ENCODE results near the gene SHC4. TPM values are rescaled to one million over a fixed set of nuclear protein-coding genes. Genes with fewer than 3 reads are reported as not detected.

SHC4 gene
- total RNA-seq, 1 experiment from 2014 or later: 1.8 TPM

DNA sequence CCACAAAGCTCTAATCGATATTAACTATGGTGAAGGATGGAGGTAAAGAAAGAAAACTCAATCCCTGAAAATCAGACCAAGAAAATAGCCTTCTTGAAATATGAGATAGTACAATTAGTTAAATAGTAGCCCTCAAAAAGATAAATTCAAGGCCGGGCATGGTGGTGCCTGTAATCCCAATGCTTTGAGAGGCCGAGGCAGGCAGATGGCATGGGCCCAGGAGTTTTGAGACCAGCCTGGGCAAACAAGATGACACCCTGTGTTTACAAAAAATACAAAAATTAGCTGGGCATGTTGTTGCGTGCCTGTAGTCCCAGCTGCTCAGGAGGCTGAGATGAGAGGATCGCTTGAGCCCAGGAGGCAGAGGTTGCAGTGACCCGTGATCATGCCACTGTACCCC, 121.2 kb downstream of the SHC4 start:
- no peak for DNase-seq
- Histone ChIP-seq H3K4me1 (no peaks in the 10 kb centered on the region), H3K36me3 (no peaks in the 10 kb centered on the region), H3K4me3 (no peak overlapping the region), H3K9me3 (replicated peaks) (no peaks in the 10 kb centered on the region), H3K27ac (no peak overlapping the region), H3K27me3 (no peaks in the 10 kb centered on the region)

DNA sequence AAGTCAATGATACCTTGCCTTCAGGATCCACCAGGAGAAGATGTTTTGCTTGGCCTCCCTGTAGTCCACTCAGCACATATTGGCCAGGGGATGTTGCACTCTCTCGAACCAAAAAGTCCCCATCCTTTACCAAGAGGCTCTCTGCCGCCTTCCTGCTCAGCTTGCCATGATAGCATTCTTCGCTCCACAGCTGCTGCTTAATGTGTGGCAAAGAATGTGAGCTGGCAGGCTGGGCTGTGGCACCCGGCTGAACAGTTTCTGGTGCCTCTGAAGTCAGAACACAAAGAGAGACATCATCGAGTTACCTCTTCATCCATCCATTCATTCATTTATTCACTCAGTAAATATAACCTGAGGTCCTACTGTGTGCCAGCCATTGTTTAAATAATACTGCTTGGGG, 129.0 kb downstream of the SHC4 start:
- H3K9me3 ChIP-seq (replicated peaks): no peaks in the 10 kb centered on the region; the same call in 1 of the 2 replicates
- H3K4me1 ChIP-seq: no peaks in the 10 kb centered on the region
- no peak for DNase-seq
- no peak overlapping the region for H3K4me3 ChIP-seq
- no peaks in the 10 kb centered on the region for H3K36me3 ChIP-seq
- no peak overlapping the region for H3K27ac ChIP-seq
- no peaks in the 10 kb centered on the region for H3K27me3 ChIP-seq

DNA sequence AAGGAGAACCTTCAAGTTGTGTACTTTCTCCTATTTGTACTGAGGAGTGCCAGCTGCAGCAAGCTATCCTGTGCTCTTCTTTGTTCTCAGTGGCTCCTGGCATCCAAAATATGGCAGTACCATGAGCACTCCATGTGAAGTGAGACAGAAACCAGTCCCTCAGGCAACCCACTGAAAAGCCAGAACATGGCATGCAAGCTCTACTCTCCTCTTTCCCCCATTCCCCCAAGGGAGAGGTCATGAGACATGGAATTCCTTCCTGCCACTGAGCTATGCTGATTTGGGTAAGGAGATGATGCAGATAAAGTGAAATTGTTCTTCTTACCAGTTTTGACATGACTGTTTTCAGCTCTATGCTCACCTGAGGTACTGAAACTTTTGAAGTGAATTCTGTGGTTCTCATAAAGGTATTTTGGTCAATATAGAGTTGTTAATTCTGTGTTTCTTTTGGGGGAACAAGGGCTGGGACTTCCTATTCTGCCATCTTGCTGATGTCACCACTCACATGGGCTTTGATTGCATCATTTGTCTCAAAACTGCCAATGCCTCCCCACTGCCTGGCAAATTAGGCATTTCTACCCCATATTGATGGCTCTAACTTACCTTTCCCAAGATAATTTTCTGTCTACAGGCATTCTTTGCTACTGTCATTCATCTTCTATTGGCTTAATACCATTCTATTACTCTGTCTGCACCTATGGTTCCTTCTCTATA, 130.0 kb downstream of the SHC4 start:
- Histone ChIP-seq H3K4me1 (no peaks in the 10 kb centered on the region), H3K9me3 (replicated peaks) (no peaks in the 10 kb centered on the region; the same call in 1 of the 2 replicates), H3K27me3 (no peaks in the 10 kb centered on the region), H3K27ac (no peak overlapping the region), H3K36me3 (no peaks in the 10 kb centered on the region), H3K4me3 (no peak overlapping the region)
- DNase-seq: no peak

DNA sequence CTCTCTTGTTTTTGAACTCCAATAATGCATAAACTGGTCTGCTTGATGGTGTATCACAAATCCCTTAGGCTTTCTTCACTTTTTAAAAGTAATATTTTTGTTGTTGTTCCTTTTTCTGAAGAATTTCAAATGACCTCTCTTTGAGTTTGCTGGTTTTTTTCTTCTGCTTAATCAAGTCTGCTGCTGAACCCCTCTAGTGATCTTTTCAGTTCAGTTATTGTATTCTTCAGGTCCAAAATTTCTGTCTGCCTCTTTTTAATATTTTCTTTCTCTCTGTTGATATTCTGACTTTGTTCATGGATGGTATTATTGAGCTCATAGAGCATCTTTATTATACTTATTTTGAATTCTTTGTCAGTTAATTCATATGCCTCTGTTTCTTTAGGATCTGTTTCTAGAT, 131.1 kb downstream of the SHC4 start:
- Histone ChIP-seq H3K9me3 (replicated peaks) (no peaks in the 10 kb centered on the region; the same call in 1 of the 2 replicates), H3K4me3 (no peak overlapping the region)

GRCh38 chr15:48828906-48829305, 134.8 kb downstream of the SHC4 start:
- Histone ChIP-seq H3K9me3 (replicated peaks) (no peaks in the 10 kb centered on the region; the same call in 1 of the 2 replicates), H3K4me1 (no peaks in the 10 kb centered on the region), H3K27ac (no peak overlapping the region), H3K27me3 (no peaks in the 10 kb centered on the region), H3K36me3 (no peaks in the 10 kb centered on the region), H3K4me3 (no peak overlapping the region)
- DNase-seq: no peak

More for the DNA sequence above, 131.1 kb downstream of the SHC4 start:
- Histone ChIP-seq H3K27me3 (no peaks in the 10 kb centered on the region), H3K36me3 (no peaks in the 10 kb centered on the region), H3K27ac (no peak overlapping the region), H3K4me1 (no peaks in the 10 kb centered on the region)
- DNase-seq: no peak

DNA sequence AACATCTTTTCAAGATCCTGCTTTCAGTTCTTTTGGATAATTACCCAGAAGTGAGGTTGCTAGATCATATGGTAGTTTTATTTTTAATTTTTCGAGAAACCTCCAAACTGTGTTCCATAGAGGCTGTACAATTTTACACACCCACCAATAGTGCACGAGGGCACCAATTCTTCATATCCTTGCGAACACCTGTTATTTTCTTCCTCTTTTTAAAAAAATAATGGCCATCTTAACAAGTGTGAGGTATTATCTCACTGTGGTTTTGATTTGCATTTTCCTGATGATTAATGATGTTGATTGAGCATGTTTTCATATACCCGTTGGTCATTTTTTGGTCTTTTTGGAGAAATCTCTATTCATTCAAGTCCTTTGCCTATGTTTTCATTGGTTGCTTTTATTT, 135.2 kb downstream of the SHC4 start:
- Histone ChIP-seq H3K27me3 (no peaks in the 10 kb centered on the region), H3K4me3 (no peak overlapping the region), H3K27ac (no peak overlapping the region), H3K9me3 (replicated peaks) (no peaks in the 10 kb centered on the region; the same call in 1 of the 2 replicates), H3K36me3 (no peaks in the 10 kb centered on the region), H3K4me1 (no peaks in the 10 kb centered on the region)
- DNase-seq: no peak

DNA sequence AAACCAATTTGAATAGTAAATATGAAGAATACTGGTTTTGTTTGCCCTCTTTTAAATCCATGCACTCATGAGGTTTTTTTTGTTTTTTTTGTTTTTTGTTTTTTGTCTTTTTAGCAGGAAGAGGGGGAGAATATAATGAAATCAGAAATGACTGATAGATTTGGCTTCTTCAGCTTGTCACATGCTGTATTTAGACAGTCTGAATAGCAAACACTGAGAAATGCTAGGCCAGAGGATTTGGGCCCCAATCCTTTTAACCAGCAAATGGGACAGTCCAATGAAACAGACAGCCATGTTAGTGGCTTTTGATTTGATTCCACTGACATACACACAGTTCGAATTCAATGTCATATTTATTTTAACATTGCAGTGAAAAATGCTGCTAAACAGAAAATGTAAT, 138.6 kb downstream of the SHC4 start:
- no peaks in the 10 kb centered on the region for H3K36me3 ChIP-seq
- DNase-seq: no peak
- no peaks in the 10 kb centered on the region for H3K9me3 ChIP-seq (replicated peaks)
- no peaks in the 10 kb centered on the region for H3K27me3 ChIP-seq
- no peak overlapping the region for H3K27ac ChIP-seq
- H3K4me3 ChIP-seq: no peak overlapping the region
- no peaks in the 10 kb centered on the region for H3K4me1 ChIP-seq

- H3K9me3 ChIP-seq (replicated peaks): no peaks in the 10 kb centered on the region
- H3K27me3 ChIP-seq: no peaks in the 10 kb centered on the region
- H3K27ac ChIP-seq: no peak overlapping the region
- no peaks in the 10 kb centered on the region for H3K4me1 ChIP-seq
- no peak overlapping the region for H3K4me3 ChIP-seq
- DNase-seq: no peak
- H3K36me3 ChIP-seq: no peaks in the 10 kb centered on the region
Observed at GRCh38 chr15:48823706-48824105, 140.0 kb downstream of the SHC4 start.

- no peak overlapping the region for H3K4me3 ChIP-seq
- DNase-seq: no peak
Observed at GRCh38 chr15:48823237-48823636, 140.5 kb downstream of the SHC4 start.

DNA sequence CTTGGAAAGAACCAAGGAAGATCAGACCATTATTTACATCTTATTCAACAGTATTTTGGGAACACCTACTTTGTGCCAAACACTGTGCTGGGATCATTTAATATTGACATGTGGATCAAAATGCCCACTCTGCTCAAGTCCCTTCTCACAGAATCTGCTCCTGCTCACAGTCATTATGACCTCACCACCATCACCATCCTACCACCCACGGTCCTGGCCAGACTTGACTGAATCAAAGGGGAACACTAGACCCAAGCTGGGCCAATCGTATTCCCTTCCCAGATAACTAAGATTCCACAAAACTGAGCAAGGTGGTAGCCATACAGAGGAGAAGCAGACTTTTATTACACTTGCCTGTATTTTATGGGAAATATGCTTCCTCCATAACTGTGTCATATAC, 149.4 kb downstream of the SHC4 start:
- no peak for DNase-seq
- H3K27me3 ChIP-seq: no peaks in the 10 kb centered on the region
- no peaks in the 10 kb centered on the region for H3K9me3 ChIP-seq (replicated peaks)
- no peak overlapping the region for H3K4me3 ChIP-seq
- no peaks in the 10 kb centered on the region; the same call in 1 of the 2 replicates for H3K4me1 ChIP-seq
- no peaks in the 10 kb centered on the region for H3K36me3 ChIP-seq
- H3K27ac ChIP-seq: no peak overlapping the region

More at GRCh38 chr15:48823237-48823636, 140.5 kb downstream of the SHC4 start:
- H3K27me3 ChIP-seq: no peaks in the 10 kb centered on the region
- no peak overlapping the region for H3K27ac ChIP-seq
- H3K9me3 ChIP-seq (replicated peaks): no peaks in the 10 kb centered on the region
- no peaks in the 10 kb centered on the region for H3K4me1 ChIP-seq
- H3K36me3 ChIP-seq: no peaks in the 10 kb centered on the region

- Histone ChIP-seq H3K36me3 (no peaks in the 10 kb centered on the region), H3K27me3 (no peaks in the 10 kb centered on the region), H3K9me3 (replicated peaks) (no peaks in the 10 kb centered on the region), H3K4me1 (no peaks in the 10 kb centered on the region; the same call in 1 of the 2 replicates), H3K4me3 (peak overlapping the region; percentile 73), H3K27ac (no peak overlapping the region)
- no peak for DNase-seq
Observed at GRCh38 chr15:48811325-48811958, 152.3 kb downstream of the SHC4 start.

DNA sequence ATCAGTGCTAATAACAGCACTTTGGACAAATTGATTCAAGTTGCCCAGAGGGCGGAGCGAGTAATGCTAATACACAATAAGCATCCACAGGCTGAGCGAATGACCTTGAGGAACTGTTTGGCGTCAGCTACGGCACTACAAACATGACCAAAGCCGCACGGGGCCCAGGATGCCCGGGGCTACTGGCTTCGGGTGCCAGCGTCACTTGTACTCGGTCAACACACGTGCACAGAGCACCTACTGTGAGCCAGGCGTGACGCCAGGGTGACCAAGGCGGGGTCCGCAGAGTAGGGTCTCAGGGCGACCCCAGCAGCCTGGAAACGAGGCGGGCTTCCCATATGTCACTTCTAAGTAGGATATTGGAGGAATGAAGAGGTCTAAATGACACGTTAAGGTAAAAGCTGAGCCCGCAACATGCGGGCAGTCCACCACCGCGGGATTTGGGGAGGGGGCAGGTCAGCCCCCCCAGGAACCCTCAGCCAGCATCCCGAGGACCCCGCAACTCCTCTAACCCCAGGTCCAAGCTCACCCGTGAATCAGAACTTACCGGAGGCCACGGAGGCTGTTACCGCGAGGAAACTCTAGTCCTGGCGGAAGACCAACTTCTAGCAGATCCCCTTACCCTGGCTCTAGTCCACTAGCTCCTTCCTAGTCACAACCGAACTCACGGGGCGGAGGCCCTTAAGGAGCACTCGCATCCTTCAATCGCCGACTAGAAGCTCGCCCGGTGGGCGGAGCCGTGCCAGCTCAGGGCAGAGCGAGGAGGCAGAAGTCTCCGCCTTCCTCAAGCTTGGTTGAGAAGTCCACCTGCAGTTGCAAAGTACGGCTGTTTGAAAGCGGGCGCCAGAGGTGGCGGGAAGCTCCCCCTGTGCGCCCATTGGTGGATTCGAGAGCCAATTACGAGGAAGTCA, 153.1 kb downstream of the SHC4 start, which contains the start of gene CEP152:
CEP152 (minus strand) TSS at position 656 of the 911 bp plus-strand sequence. CDS start 5,420 bp downstream, outside the sequence.
- H3K36me3 ChIP-seq: no peaks in the 10 kb centered on the region
- peak within 1 kb of the TSS; percentile 73 for H3K4me3 ChIP-seq
- no peaks in the 10 kb centered on the region; the same call in 1 of the 2 replicates for H3K4me1 ChIP-seq
- DNase-seq: peak; percentile 99
- H3K27me3 ChIP-seq: no peaks in the 10 kb centered on the region
- no peaks in the 10 kb centered on the region for H3K9me3 ChIP-seq (replicated peaks)
- peak within 1 kb of the TSS; percentile 78 for H3K27ac ChIP-seq

DNA sequence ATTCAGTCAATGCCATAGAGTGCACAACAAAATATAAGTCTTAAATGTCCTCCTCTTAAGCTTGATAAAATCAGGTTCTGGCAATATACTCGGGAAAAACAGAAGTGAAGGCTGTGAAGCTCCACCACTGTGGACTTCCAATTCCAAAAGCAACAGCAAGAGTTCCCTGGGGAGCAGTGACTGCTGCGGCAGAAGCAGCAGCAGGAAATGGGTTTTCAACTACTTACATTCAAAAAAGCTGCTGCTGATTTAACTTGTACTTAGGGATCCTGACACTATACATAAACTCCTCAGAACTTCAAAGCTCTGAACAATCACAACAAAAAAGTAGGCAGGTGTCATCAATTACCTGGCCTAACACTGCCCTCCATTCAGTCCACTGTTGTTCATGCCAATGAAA, 157.6 kb downstream of the SHC4 start:
- Histone ChIP-seq H3K9me3 (replicated peaks) (no peaks in the 10 kb centered on the region), H3K27me3 (no peaks in the 10 kb centered on the region), H3K4me1 (peaks cover 6% of the 10 kb centered on the region), H3K27ac (no peak overlapping the region), H3K4me3 (no peak overlapping the region), H3K36me3 (peaks cover 3% of the 10 kb centered on the region)
- DNase-seq: peak; percentile 17 to 22

DNA sequence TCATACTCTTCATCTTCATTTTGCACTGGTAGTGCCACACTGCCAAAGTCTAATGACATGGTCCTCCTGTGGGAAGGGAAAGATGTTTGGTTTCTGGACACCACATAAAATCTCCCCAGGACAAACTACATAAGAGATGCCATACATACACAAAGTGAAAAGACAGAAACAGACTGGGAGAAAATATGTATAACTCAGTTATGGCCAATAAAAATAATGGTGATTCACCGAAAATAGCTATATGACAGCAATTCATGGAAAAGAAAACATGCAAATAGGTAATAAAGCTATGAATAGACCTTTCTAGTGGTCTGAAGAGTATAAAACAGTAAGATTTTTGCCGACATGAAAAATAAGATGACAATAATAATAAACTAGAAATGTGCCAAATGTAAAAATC, 158.1 kb downstream of the SHC4 start:
- H3K4me1 ChIP-seq: peaks cover 10% of the 10 kb centered on the region
- H3K4me3 ChIP-seq: no peak overlapping the region
- H3K27ac ChIP-seq: no peak overlapping the region
- no peak for DNase-seq
- no peaks in the 10 kb centered on the region for H3K9me3 ChIP-seq (replicated peaks)
- H3K27me3 ChIP-seq: no peaks in the 10 kb centered on the region
- H3K36me3 ChIP-seq: peaks cover 3% of the 10 kb centered on the region

DNA sequence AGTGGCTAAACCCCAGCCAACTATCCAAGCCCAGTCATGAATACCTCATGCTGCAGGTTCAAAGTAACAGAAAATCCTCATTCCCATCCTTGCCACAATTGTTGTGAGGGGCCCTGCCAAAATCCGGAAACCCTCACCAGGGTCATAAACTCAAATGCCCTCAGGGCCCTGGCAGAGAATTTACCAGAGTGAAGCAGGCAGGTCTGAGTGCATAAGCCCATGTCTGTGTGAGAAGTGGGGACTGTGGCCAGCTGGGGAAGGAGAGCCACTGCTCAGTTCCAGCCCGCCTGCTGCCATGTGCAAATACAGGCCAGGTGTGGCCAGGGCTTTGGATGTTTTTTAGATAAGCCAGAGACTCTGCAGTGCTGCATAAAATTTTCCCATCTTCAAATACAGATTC, 159.8 kb downstream of the SHC4 start:
- Histone ChIP-seq H3K36me3 (peaks cover 3% of the 10 kb centered on the region), H3K9me3 (replicated peaks) (no peaks in the 10 kb centered on the region), H3K27me3 (no peaks in the 10 kb centered on the region), H3K4me1 (peaks cover 14% of the 10 kb centered on the region), H3K4me3 (no peak overlapping the region), H3K27ac (no peak overlapping the region)
- DNase-seq: no peak

All from SJCRH30 (cell line).